Activated CD8-positive, alpha-beta T cell treated with anti-CD3 and anti-CD28 coated beads for 36 hours (primary cell): ENCODE results near the gene GPBP1. TPM values are rescaled to one million over a fixed set of nuclear protein-coding genes. Genes with fewer than 3 reads are reported as not detected.

Experiments used
- ATAC-seq: fragments of 200-7000 bp; cut with Tn5 transposase; one replicate; pipeline ENCODE4 v1.10.0; 2021; ENCODE audit warnings: mild to moderate bottlenecking, moderate library complexity
- CTCF ChIA-PET: fragments of 350-600 bp; sonication (Branson Sonifier 250); formaldehyde crosslinking; loops from one replicate; lab custom pipeline; 2021; ENCODE audit warnings: antibody characterized with exemption; lab: Charles Lee
- POLR2A ChIA-PET: fragments of 350-600 bp; sonication (Branson Sonifier 250); formaldehyde crosslinking; loops from one replicate; lab custom pipeline; 2021; ENCODE audit warnings: antibody characterized with exemption; lab: Charles Lee
- DNase-seq: peaks from one replicate; pipeline ENCODE4 v3.0.0-alpha.2; 2020
- H3K27ac Mint-ChIP-seq: one replicate; pipeline ENCODE4 v1.8.0; 2021; ENCODE audit warnings: mild to moderate bottlenecking, mixed read lengths
- H3K27me3 Mint-ChIP-seq: one replicate; pipeline ENCODE4 v1.8.0; 2021; ENCODE audit warnings: mixed read lengths
- H3K36me3 Mint-ChIP-seq: one replicate; pipeline ENCODE4 v1.8.0; 2021; ENCODE audit warnings: low read depth, mixed read lengths
- H3K4me1 Mint-ChIP-seq: one replicate; pipeline ENCODE4 v1.8.0; 2021; ENCODE audit warnings: low read depth, mixed read lengths
- H3K4me3 Mint-ChIP-seq: one replicate; pipeline ENCODE4 v1.8.0; 2021; ENCODE audit warnings: mild to moderate bottlenecking, moderate library complexity, mixed read lengths
- H3K9me3 Mint-ChIP-seq: one replicate; pipeline ENCODE4 v1.8.0; 2021; ENCODE audit warnings: mixed read lengths
- CTCF ChIP-seq: fragments of 200-600 bp; IDR thresholded peaks from one replicate; pipeline ENCODE4 v1.8.0; 2022; ENCODE audit warnings: antibody characterized with exemption, mild to moderate bottlenecking
- intact Hi-C: fragments of 100-400 bp; cut with micrococcal nuclease; formaldehyde crosslinking; loops from one replicate; pipeline ENCODE4 v1.10.0; 2022
- total RNA-seq, 2 experiments: library from RNA; stranded (reverse); gene quantifications; one replicate each; pipeline ENCODE4 v1.2.3, GENCODE V29; 2021

GPBP1 gene
- total RNA-seq, 2 experiments from 2014 or later, result 87.9 to 88.5 TPM

- ATAC-seq, result no peak
- no peak for DNase-seq
- peak overlapping the region; percentile 59 for H3K27ac Mint-ChIP-seq
- H3K9me3 Mint-ChIP-seq, result peaks cover 1% of the 10 kb centered on the region
- no peak overlapping the region for H3K4me3 Mint-ChIP-seq
- intact Hi-C loops, result no loop called here
- no peaks in the 10 kb centered on the region for H3K27me3 Mint-ChIP-seq
- H3K4me1 Mint-ChIP-seq, result peaks cover 74% of the 10 kb centered on the region
- ChIA-PET CTCF (no interaction called here), POLR2A (no interaction called here)
- TF ChIP-seq CTCF, result no peak
- H3K36me3 Mint-ChIP-seq, result peaks cover 51% of the 10 kb centered on the region
Measured at GRCh38 chr5:57194653-57195052, 20.8 kb downstream of the GPBP1 start.

GRCh38 chr5:57195060-57195459, 21.2 kb downstream of the GPBP1 start:
- POLR2A ChIA-PET, result no interaction called here
- no peak overlapping the region for H3K4me3 Mint-ChIP-seq

GRCh38 chr5:57199866-57200265, 26.0 kb downstream of the GPBP1 start:
- peak overlapping the region; percentile 22 for H3K27ac Mint-ChIP-seq
- peaks cover 61% of the 10 kb centered on the region for H3K4me1 Mint-ChIP-seq
- no peak overlapping the region for H3K4me3 Mint-ChIP-seq
- H3K27me3 Mint-ChIP-seq, result no peaks in the 10 kb centered on the region
- intact Hi-C loops, result no loop called here
- TF ChIP-seq CTCF, result no peak
- ChIA-PET CTCF (no interaction called here), POLR2A (no interaction called here)
- no peaks in the 10 kb centered on the region for H3K9me3 Mint-ChIP-seq
- DNase-seq (no peak), ATAC-seq (peak; percentile 37)
- peaks cover 24% of the 10 kb centered on the region for H3K36me3 Mint-ChIP-seq

More at GRCh38 chr5:57195060-57195459, 21.2 kb downstream of the GPBP1 start:
- no peak for ATAC-seq
- Mint-ChIP-seq H3K36me3 (peaks cover 49% of the 10 kb centered on the region), H3K27me3 (no peaks in the 10 kb centered on the region), H3K4me1 (peaks cover 74% of the 10 kb centered on the region), H3K9me3 (peaks cover 1% of the 10 kb centered on the region), H3K27ac (no peak overlapping the region)
- DNase-seq, result no peak
- TF ChIP-seq CTCF, result no peak
- CTCF ChIA-PET, result no interaction called here
- intact Hi-C loops, result no loop called here

- no peaks in the 10 kb centered on the region for H3K27me3 Mint-ChIP-seq
- ChIA-PET CTCF (interaction anchor here (0.9 to 2.2 kb wide), 4 partner anchors 14 to 65 kb away, joined by 3 to 6 read pairs (median 4); no protein-coding TSS in a partner anchor), POLR2A (interaction anchor here (0.6 to 1.4 kb wide), 3 partner anchors 15 to 57 kb away, joined by 3 read pairs; no protein-coding TSS in a partner anchor)
- H3K4me1 Mint-ChIP-seq, result peaks cover 68% of the 10 kb centered on the region
- DNase-seq, result no peak
- no peak for TF ChIP-seq CTCF
- no peak for ATAC-seq
- no peak overlapping the region for H3K27ac Mint-ChIP-seq
- intact Hi-C loops, result no loop called here
- H3K4me3 Mint-ChIP-seq, result no peak overlapping the region
- peaks cover 17% of the 10 kb centered on the region for H3K36me3 Mint-ChIP-seq
- no peaks in the 10 kb centered on the region for H3K9me3 Mint-ChIP-seq
Measured at GRCh38 chr5:57202811-57203210, 29.0 kb downstream of the GPBP1 start.

- no peaks in the 10 kb centered on the region for H3K9me3 Mint-ChIP-seq
- no peak for TF ChIP-seq CTCF
- H3K27ac Mint-ChIP-seq, result peak overlapping the region; percentile 17
- ChIA-PET CTCF (interaction anchor here (0.8 to 1.8 kb wide), 4 partner anchors 8 to 258 kb away, joined by 3 to 5 read pairs (median 3); no protein-coding TSS in a partner anchor), POLR2A (interaction anchor here (0.9 kb wide), 1 partner anchor 27 kb away, joined by 3 read pairs; no protein-coding TSS in a partner anchor)
- intact Hi-C loops, result no loop called here
- DNase-seq, result no peak
- peaks cover 70% of the 10 kb centered on the region for H3K4me1 Mint-ChIP-seq
- no peak for ATAC-seq
- peaks cover 19% of the 10 kb centered on the region for H3K36me3 Mint-ChIP-seq
- H3K4me3 Mint-ChIP-seq, result no peak overlapping the region
- H3K27me3 Mint-ChIP-seq, result no peaks in the 10 kb centered on the region
Measured at GRCh38 chr5:57207007-57207653, 33.3 kb downstream of the GPBP1 start.
